ENCODE data around the gene CBY1.

CBY1 gene

GRCh38 chr22:38694049-38694448 is 37.6 kb downstream of the CBY1 start:
- no peak overlapping the region for H3K27ac ChIP-seq
- POLR2A ChIA-PET (ENCODE audit: low non-redundant PET), result no interaction called here
- CTCF ChIA-PET, result no interaction called here

GRCh38 chr22:38694940-38695339 is 38.5 kb downstream of the CBY1 start:
- no peak for TF ChIP-seq CTCF (conservative IDR thresholded peaks at IDR 0.05; ENCODE audit: low read depth)
- POLR2A ChIA-PET (ENCODE audit: low non-redundant PET), result interaction anchor here (0.6 kb wide), 1 partner anchor 11 kb away, joined by 5 read pairs; no protein-coding TSS in a partner anchor
- DNase-seq (ENCODE audit: low spot score), result no peak
- no peak overlapping the region for H3K27ac ChIP-seq
- CTCF ChIA-PET, result no interaction called here

More at GRCh38 chr22:38694049-38694448, 37.6 kb downstream of the CBY1 start:
- no peak for TF ChIP-seq CTCF (conservative IDR thresholded peaks at IDR 0.05; ENCODE audit: low read depth)
- no peak for DNase-seq (ENCODE audit: low spot score)

GRCh38 chr22:38696606-38697424 is 40.4 kb downstream of the CBY1 start:
- peak; percentile 77 for DNase-seq (ENCODE audit: low spot score)
- peak overlapping the region; percentile 77 for H3K27ac ChIP-seq
- POLR2A ChIA-PET (ENCODE audit: low non-redundant PET), result no interaction called here
- CTCF ChIA-PET, result interaction anchor here (0.7 kb wide), 1 partner anchor 468 kb away, joined by 3 read pairs; no protein-coding TSS in a partner anchor
- no peak for TF ChIP-seq CTCF (conservative IDR thresholded peaks at IDR 0.05; ENCODE audit: low read depth)

- TF ChIP-seq CTCF (conservative IDR thresholded peaks at IDR 0.05; ENCODE audit: low read depth), result no peak
- ChIA-PET CTCF (no interaction called here), POLR2A (ENCODE audit: low non-redundant PET) (no interaction called here)
- DNase-seq (ENCODE audit: low spot score), result no peak
- H3K27ac ChIP-seq, result peak overlapping the region; percentile 77
These were observed 41.1 kb downstream of the CBY1 start for GRCh38 chr22:38697425-38698089.

GRCh38 chr22:38698407-38699094 is 42.1 kb downstream of the CBY1 start:
- H3K27ac ChIP-seq, result peak overlapping the region; percentile 65
- DNase-seq (ENCODE audit: low spot score), result no peak
- TF ChIP-seq CTCF (conservative IDR thresholded peaks at IDR 0.05; ENCODE audit: low read depth), result no peak
- ChIA-PET POLR2A (ENCODE audit: low non-redundant PET) (interaction anchor here (0.6 kb wide), 1 partner anchor 251 kb away, joined by 11 read pairs; no protein-coding TSS in a partner anchor), CTCF (interaction anchor here (0.9 to 2.0 kb wide), 2 partner anchors 17 to 33 kb away, joined by 3 to 7 read pairs; partner anchors contain the start of gene TOMM22)

GRCh38 chr22:38699143-38699542 is 42.7 kb downstream of the CBY1 start:
- ChIA-PET POLR2A (ENCODE audit: low non-redundant PET) (interaction anchor here (0.9 kb wide), 1 partner anchor 17 kb away, joined by 4 read pairs; the partner anchor contains the start of gene TOMM22), CTCF (interaction anchor here (0.9 to 2.0 kb wide), 2 partner anchors 18 to 34 kb away, joined by 3 to 7 read pairs; partner anchors contain the start of gene TOMM22)
- no peak for DNase-seq (ENCODE audit: low spot score)
- peak overlapping the region; percentile 65 for H3K27ac ChIP-seq
- no peak for TF ChIP-seq CTCF (conservative IDR thresholded peaks at IDR 0.05; ENCODE audit: low read depth)

Data from RWPE1 (cell line).